ELR (cell line): ENCODE measurements around the gene DKK3.
A peak's percentile ranks its signal among the peaks of the same experiment; 100 is the strongest.

Experiments
- DNase-seq: peaks from one replicate; pipeline ENCODE4 v3.0.0-alpha.2; 2015; ENCODE audit warnings: low read depth

The DKK3 gene

GRCh38 chr11:11981840-11982239 lies 26.6 kb downstream of the DKK3 start:
- no peak for DNase-seq

GRCh38 chr11:11981364-11981763 lies 27.1 kb downstream of the DKK3 start:
- DNase-seq: no peak

GRCh38 chr11:11980841-11981308 lies 27.6 kb downstream of the DKK3 start:
- DNase-seq: peak; percentile 66

DNA sequence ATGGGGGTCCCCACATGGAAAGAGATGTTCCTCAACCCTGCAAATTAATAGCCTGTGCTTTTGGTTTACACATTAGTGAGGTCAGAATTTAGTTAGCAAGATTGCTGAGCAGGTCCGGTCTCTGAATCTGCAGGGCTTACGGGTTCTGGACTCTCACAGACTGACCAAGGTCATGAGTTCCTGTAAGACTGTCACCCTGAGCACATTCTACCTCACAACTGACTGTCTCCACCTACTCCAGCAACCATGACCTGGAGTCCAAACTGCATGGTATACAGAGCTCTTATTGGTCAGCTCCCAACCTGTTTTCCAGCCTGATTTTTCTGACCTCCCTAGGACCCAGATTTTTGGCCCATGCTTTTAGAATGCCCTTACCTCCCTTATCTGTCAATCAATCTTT lies 28.2 kb downstream of the DKK3 start:
- no peak for DNase-seq

- DNase-seq: peak; percentile 79
These were observed 28.8 kb downstream of the DKK3 start for GRCh38 chr11:11979488-11980117.

DNA sequence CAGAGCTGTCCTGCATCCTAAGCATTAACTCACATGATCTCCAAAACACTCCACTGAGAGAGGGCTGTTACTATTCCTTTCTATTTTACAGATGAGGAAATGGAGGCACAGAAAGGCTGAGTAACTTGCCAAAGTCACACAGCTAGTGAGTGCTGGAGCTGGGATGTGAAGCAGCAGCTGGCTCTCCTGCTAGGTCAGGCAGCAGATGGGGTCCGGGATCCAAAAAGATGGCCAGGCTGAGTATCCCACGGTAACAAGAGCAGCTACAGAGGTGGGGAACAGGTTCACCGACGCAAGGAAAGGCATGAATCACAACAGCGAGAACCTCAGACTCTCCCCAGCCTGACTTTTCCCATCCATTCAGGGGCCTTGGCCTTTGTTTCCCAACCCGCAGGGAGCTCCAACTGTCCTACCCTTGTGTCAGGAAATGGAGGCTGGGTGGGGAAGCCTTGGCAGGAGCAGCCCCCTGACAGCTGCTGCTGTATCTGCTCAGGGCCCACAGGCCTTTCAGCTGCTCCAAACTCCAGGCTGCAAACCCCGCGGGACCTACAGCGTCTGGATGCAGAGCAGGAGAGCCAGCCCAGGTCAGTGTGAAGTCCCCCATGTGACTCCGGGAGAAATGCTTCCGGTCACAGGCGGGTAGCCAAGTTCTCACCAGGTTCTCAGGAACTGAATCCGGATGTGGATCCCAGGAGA lies 29.5 kb downstream of the DKK3 start:
- DNase-seq: peak; percentile 78

GRCh38 chr11:11978098-11978637 lies 30.3 kb downstream of the DKK3 start:
- no peak for DNase-seq

DNA sequence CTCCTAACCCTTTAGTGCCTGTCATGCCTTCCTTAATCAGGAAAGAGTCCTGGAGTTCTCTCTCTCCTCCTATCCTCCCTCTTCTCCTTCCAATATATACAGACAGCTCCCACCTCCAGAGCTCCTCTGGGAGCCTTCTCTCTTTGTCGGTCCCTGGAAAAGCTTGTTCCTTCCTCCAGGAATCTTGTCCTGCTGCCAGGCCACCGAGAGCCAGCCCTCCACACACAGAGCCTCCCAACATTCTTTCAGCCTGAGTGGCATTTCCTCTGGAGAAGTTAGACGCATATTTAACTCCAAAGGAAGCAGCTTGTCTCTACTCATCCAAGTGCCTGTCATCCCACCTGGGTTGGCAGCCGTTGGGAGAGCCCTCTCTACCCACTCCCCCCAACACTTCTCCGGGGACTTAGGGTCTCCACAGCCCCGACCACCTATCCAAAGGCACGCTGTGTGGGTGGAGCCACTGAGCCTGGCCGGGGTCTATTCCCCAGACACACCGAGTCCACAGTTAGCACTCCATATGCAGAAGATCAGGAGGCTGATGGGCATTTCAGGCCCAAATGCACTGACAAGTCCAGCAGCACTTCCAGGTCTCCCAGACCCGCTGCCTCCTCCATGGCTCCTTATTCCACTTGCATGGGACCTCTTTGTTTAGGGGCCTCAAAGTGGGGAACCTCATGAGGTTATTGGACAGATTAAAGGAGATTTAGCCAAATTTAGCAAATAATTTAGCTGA lies 31.1 kb downstream of the DKK3 start:
- peak; percentile 95 for DNase-seq

- peak; percentile 24 for DNase-seq
These were observed 31.8 kb downstream of the DKK3 start for GRCh38 chr11:11976481-11977127.

DNA sequence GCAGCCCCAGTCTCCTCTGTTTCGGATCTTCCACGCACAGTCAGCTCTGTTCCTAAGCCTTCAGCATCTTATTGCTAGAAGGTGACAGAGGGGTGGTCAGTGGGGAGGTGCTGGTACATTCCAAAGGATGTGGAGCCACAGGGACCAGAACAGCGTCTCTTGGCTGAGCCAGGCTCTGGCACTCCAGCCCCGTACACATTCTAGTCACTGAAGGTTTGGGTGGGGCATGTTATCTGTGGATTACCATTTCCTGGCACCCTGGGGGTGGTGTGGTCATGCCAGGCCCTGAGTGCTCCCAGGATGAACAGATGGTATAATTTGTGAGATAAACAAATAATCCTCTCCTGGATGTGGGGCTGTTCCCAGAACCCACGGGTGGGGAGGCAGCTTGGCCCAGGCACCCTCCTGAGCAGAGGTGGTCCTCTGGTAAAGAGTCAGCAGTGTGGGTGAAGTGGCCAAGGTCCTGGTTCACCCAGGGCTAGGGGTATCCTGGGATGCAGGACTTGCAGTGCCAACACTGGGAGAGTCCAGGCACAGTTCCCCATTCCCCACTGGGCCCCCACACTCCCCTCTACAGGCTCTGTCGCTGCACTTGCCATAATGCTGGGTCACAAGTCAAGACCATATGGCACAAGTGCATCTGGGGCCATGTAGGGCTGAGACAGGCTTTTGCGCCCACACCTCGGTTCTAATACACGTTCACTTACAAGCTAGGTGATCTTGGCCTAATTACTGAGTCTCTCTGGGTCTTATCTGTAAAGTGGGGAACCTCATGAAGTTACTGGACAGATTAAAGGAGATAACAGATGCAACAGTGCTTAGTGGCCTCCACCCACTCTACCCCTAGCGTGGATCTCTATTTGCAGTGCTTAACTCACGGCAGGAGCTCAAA lies 33.0 kb downstream of the DKK3 start:
- no peak for DNase-seq

GRCh38 chr11:11973866-11974265 lies 34.6 kb downstream of the DKK3 start:
- no peak for DNase-seq

- DNase-seq: no peak
These were observed 35.0 kb downstream of the DKK3 start for GRCh38 chr11:11973361-11973800.

DNA sequence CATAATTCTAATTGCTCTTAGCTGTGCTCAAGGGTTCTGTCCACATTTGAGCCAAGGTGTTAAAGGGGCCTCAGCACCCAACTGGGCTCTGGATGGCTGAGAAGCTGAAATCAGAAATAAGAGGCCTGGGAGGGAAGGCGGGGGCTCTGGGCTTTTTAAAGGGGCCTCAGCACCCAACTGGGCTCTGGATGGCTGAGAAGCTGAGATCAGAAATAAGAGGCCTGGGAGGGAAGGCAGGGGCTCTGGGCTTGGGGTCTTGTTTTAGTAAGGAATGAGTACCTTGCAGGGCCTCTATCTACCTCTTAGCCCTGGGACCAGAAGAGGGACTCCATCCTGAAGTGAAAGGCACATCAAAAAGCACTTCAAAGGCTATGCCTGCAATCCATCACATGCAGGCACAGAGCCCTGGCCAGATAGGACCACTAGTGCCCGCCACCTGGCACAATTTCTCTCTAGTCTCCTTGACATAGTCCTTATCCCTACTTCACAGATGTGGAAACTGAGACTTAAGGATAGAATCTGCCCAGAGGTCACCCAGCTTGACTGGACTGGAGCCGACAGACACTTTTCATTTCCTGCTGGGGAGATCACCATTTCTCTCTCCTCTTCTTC lies 35.6 kb downstream of the DKK3 start:
- no peak for DNase-seq

DNA sequence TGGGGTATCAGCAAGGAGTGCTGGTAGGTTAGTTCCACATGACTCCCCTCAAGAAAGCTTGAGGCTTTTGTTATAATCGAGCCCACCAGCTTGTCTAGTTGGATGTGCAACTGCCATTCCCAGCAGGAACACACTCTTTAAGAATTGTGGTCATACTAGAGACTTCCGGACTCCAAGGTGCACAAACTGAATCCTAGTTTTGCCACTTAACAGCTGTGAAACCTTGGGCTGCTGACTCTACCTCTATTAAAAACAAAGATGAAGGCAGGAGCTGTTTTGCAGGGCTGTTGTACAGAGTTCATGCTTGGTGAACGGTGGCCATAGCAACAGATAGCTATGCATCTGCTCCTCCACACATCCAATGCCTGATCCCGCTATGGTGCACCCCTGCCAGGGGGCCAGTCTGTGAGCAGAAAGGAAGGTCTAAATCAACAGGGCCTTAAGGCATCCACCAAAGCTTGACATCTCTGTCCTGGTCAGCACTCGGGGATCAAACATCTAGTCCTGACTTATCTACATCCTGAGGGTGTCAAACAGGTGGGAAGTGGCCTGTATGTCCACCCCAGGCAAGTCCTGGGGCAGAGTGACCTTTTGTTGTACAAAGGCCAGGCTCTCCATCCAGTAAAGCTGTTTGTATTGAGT lies 36.4 kb downstream of the DKK3 start:
- DNase-seq: no peak

- DNase-seq: no peak
These were observed 37.9 kb downstream of the DKK3 start for GRCh38 chr11:11970556-11970955.

DNA sequence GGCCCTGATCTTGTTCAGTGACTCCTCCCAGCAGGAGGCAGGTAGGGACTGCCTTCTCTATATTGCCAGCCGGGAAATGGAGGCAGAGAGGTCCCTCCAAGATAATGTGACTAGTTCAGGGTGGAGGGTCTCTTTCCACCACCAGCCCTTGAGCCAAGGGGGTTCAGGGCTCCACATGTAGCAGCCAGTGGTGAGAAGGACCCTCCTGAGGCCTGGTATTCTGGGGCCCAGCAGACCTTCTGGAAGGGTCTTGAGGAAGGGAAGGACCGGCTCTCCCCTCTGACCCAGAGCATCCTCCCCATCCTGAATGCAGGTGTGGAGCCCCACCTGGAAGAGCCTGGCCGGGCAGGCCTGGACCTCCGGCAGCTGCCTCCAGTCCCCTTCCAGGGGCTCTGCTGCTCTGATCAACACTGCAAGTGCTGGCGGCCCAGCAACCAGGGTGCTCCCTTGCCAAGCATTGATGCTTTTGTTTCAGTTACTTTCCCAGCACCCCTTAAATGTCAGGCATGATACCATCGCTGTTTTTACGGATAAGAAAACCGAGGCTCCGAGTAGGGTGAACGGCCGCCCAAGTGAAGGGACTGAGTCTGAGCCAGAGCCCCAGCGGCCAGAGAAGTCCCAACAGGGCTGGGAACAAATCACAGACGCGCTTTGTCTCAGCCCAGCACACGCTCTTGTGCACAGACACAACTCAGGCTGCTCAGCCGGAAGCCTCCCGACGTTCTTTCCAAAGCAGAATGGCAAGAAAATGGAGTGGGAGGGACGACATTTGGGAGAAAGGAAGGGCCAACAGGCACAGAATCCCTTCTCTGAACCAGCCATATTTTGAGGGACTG lies 38.8 kb downstream of the DKK3 start:
- no peak for DNase-seq

DNA sequence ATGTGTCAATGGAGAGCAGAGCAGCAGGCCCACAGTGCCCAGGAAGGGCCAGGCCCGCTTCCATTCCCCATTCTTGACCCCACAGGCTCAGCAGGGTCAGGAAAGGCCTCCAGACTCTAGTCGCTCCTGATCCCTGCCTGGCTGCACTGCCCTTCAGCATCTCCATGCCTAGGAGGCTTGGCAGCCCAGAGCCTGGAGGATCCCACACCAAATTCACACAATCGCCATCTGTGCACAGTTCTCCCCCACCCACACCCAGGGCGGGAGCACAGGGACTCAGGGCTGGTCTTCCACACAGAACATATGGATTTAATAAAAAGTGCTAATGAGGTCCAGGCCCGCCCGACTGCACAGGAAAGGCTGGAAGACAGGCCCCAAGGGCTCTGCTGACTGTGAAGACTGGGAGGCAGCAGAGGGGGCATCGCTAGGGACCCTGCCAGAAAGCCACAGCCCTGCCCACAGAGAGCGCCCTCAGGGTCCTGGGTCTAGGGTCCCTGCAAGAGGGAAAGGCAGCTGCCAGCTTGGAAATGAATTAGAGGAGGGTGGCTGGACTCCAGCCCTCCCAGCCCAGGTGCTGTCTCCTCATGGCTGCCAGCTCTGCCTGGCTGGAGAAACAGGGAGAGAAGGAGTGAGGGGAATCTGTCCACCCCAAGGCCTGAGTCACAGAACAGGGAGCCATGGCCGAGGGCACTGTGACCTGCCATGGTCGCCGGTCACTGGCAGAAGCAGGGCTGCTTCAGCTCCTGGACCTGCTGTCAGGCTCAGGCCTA lies 39.7 kb downstream of the DKK3 start:
- DNase-seq: no peak

GRCh38 chr11:11967669-11968510 lies 40.5 kb downstream of the DKK3 start:
- no peak for DNase-seq
